ENCODE measurements around the gene CDKN1A.

The CDKN1A gene

DNA sequence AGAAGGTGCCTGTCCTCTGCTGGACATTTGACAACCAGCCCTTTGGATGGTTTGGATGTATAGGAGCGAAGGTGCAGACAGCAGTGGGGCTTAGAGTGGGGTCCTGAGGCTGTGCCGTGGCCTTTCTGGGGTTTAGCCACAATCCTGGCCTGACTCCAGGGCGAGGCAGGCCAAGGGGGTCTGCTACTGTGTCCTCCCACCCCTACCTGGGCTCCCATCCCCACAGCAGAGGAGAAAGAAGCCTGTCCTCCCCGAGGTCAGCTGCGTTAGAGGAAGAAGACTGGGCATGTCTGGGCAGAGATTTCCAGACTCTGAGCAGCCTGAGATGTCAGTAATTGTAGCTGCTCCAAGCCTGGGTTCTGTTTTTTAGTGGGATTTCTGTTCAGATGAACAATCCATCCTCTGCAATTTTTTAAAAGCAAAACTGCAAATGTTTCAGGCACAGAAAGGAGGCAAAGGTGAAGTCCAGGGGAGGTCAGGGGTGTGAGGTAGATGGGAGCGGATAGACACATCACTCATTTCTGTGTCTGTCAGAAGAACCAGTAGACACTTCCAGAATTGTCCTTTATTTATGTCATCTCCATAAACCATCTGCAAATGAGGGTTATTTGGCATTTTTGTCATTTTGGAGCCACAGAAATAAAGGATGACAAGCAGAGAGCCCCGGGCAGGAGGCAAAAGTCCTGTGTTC is 1.3 kb upstream of the CDKN1A start:
- no peak for DNase-seq
- Histone ChIP-seq H4K20me1 (ENCODE audit: insufficient read depth, low read length) (no peaks in the 10 kb centered on the region), H3K36me3 (replicated peaks; ENCODE audit: insufficient read depth, low read length) (no peaks in the 10 kb centered on the region), H3K27me3 (replicated peaks; ENCODE audit: insufficient read depth, low read length) (no peaks in the 10 kb centered on the region), H3F3A (ENCODE audit: insufficient read depth, low read length) (peaks cover 40% of the 10 kb centered on the region), H3K4me2 (ENCODE audit: low read depth, low read length) (no peak overlapping the region), H3K79me2 (ENCODE audit: low read length) (peaks cover 26% of the 10 kb centered on the region), H3K27ac (ENCODE audit: low read length) (no peak overlapping the region), H2AFZ (ENCODE audit: low read length) (no peak overlapping the region), H3K9me2 (replicated peaks; ENCODE audit: insufficient read depth, low read length) (no peaks in the 10 kb centered on the region), H3K4me1 (ENCODE audit: low read length) (peaks cover 20% of the 10 kb centered on the region), H3K9me3 (replicated peaks; ENCODE audit: insufficient read depth, low read length) (no peaks in the 10 kb centered on the region), H3K4me3 (ENCODE audit: low read length) (no peak overlapping the region), H3K9ac (ENCODE audit: low read length) (no peak overlapping the region)
- TF ChIP-seq EZH2 (optimal IDR thresholded peaks at IDR 0.05; ENCODE audit: low read depth, low read length) (no peak), EZH2phosphoT487 (IDR thresholded peaks at IDR 0.05; ENCODE audit: low read length) (no peak)
- TF ChIP-seq, protein P1, sequence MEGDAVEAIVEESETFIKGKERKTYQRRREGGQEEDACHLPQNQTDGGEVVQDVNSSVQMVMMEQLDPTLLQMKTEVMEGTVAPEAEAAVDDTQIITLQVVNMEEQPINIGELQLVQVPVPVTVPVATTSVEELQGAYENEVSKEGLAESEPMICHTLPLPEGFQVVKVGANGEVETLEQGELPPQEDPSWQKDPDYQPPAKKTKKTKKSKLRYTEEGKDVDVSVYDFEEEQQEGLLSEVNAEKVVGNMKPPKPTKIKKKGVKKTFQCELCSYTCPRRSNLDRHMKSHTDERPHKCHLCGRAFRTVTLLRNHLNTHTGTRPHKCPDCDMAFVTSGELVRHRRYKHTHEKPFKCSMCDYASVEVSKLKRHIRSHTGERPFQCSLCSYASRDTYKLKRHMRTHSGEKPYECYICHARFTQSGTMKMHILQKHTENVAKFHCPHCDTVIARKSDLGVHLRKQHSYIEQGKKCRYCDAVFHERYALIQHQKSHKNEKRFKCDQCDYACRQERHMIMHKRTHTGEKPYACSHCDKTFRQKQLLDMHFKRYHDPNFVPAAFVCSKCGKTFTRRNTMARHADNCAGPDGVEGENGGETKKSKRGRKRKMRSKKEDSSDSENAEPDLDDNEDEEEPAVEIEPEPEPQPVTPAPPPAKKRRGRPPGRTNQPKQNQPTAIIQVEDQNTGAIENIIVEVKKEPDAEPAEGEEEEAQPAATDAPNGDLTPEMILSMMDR (IDR thresholded peaks at IDR 0.05; ENCODE audit: low read length), result no peak

DNA sequence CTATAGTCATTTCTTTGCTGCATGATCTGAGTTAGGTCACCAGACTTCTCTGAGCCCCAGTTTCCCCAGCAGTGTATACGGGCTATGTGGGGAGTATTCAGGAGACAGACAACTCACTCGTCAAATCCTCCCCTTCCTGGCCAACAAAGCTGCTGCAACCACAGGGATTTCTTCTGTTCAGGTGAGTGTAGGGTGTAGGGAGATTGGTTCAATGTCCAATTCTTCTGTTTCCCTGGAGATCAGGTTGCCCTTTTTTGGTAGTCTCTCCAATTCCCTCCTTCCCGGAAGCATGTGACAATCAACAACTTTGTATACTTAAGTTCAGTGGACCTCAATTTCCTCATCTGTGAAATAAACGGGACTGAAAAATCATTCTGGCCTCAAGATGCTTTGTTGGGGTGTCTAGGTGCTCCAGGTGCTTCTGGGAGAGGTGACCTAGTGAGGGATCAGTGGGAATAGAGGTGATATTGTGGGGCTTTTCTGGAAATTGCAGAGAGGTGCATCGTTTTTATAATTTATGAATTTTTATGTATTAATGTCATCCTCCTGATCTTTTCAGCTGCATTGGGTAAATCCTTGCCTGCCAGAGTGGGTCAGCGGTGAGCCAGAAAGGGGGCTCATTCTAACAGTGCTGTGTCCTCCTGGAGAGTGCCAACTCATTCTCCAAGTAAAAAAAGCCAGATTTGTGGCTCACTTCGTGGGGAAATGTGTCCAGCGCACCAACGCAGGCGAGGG is 594 bp upstream of the CDKN1A start:
- Histone ChIP-seq H3K4me3 (ENCODE audit: low read length) (peak overlapping the region; percentile 28; the same call in 1 of the 2 replicates), H3K4me1 (ENCODE audit: low read length) (peaks cover 27% of the 10 kb centered on the region), H3K27me3 (replicated peaks; ENCODE audit: insufficient read depth, low read length) (no peaks in the 10 kb centered on the region), H3K4me2 (ENCODE audit: low read depth, low read length) (peak overlapping the region; percentile 94; the same call in 1 of the 2 replicates), H2AFZ (ENCODE audit: low read length) (peak overlapping the region; percentile 59), H3K27ac (ENCODE audit: low read length) (no peak overlapping the region), H3F3A (ENCODE audit: insufficient read depth, low read length) (peaks cover 46% of the 10 kb centered on the region), H3K9me2 (replicated peaks; ENCODE audit: insufficient read depth, low read length) (no peaks in the 10 kb centered on the region), H3K9me3 (replicated peaks; ENCODE audit: insufficient read depth, low read length) (no peaks in the 10 kb centered on the region), H3K36me3 (replicated peaks; ENCODE audit: insufficient read depth, low read length) (no peaks in the 10 kb centered on the region), H3K79me2 (ENCODE audit: low read length) (peaks cover 29% of the 10 kb centered on the region), H4K20me1 (ENCODE audit: insufficient read depth, low read length) (no peaks in the 10 kb centered on the region), H3K9ac (ENCODE audit: low read length) (peak overlapping the region; percentile 33; the same call in 1 of the 2 replicates)
- TF ChIP-seq, protein P1 (IDR thresholded peaks at IDR 0.05; ENCODE audit: low read length), result no peak
- TF ChIP-seq EZH2phosphoT487 (IDR thresholded peaks at IDR 0.05; ENCODE audit: low read length) (no peak), EZH2 (optimal IDR thresholded peaks at IDR 0.05; ENCODE audit: low read depth, low read length) (no peak)
- no peak for DNase-seq

DNA sequence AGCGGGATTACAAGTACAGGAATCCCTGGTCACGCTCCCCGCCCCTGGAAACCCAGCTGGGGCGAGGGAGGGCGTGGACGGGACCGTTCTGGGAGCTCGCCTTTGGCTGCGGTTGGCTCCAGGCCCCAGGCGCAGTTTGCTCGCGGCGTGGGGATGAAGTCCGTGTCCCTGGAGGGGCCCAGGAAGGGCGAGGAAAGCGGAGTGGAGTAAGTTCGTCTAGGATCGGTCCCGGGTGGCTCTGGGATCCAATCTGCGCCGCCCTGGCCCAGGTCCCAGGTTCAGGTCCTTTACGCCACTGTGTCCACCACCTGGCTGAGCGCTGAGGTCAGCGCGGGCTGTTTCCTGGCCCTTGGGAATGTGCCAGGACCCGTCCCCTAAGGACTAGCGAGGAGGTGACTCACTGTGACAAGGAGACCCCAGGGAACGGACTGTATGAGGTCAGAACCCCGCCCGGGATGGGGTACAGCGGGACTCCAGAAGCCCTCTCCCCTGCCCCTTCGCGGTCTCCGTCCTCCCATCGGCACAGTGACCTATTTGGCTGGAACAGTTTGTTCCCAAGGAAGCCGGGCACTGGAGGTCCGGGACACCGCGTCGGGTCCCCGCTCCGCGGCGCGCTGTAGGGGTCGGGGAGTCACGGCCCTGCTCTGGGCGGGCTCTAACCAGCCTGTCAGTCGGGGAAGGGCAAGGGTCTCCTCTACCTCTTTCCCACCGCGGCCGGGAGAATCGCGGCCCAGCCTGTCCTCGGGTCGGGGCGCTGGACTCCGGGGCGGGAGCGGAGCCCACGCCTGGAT is 724 bp downstream of the CDKN1A start:
- H3K9me3 ChIP-seq (replicated peaks; ENCODE audit: insufficient read depth, low read length), result no peaks in the 10 kb centered on the region

More for the DNA sequence above, 724 bp downstream of the CDKN1A start:
- H3K27me3 ChIP-seq (replicated peaks; ENCODE audit: insufficient read depth, low read length), result no peaks in the 10 kb centered on the region
- H3K9ac ChIP-seq (ENCODE audit: low read length), result peak overlapping the region; percentile 83
- peaks cover 50% of the 10 kb centered on the region for H3F3A ChIP-seq (ENCODE audit: insufficient read depth, low read length)
- no peaks in the 10 kb centered on the region for H3K9me2 ChIP-seq (replicated peaks; ENCODE audit: insufficient read depth, low read length)
- H4K20me1 ChIP-seq (ENCODE audit: insufficient read depth, low read length), result no peaks in the 10 kb centered on the region
- DNase-seq, result no peak
- H3K4me1 ChIP-seq (ENCODE audit: low read length), result peaks cover 34% of the 10 kb centered on the region
- no peaks in the 10 kb centered on the region for H3K36me3 ChIP-seq (replicated peaks; ENCODE audit: insufficient read depth, low read length)
- H3K4me3 ChIP-seq (ENCODE audit: low read length), result peak overlapping the region; percentile 87
- H3K79me2 ChIP-seq (ENCODE audit: low read length), result peaks cover 41% of the 10 kb centered on the region
- H2AFZ ChIP-seq (ENCODE audit: low read length), result peak overlapping the region; percentile 61; the same call in 1 of the 2 replicates
- peak overlapping the region; percentile 96 for H3K27ac ChIP-seq (ENCODE audit: low read length)
- TF ChIP-seq EZH2 (optimal IDR thresholded peaks at IDR 0.05; ENCODE audit: low read depth, low read length) (no peak), EZH2phosphoT487 (IDR thresholded peaks at IDR 0.05; ENCODE audit: low read length) (no peak)
- TF ChIP-seq, protein P1 (IDR thresholded peaks at IDR 0.05; ENCODE audit: low read length), result no peak
- H3K4me2 ChIP-seq (ENCODE audit: low read depth, low read length), result peak overlapping the region; percentile 94

Data from MM.1S (cell line).